Hematopoietic multipotent progenitor cell treated with erythropoietin and hydrocortisone succinate and interleukin-3 and kit ligand, for 15 days (in vitro differentiated cells): Measurements from ENCODE around the gene PGLYRP3.
"Not testable (repeated sequence)": the region's sequence is repeated elsewhere in the genome, so short reads cannot be mapped to it uniquely, and the experiment has no call there.

ENCODE experiments used
- DNase-seq: peaks from one replicate; pipeline ENCODE4 v3.0.0-alpha.2; 2015; ENCODE audit warnings: low spot score

PGLYRP3 gene

GRCh38 chr1:153348511-153349362 lies 36.0 kb upstream of the PGLYRP3 start, which contains the start of gene PGLYRP4:
PGLYRP4 (minus strand) TSS chr1:153348841; CDS start chr1:153347932, 909 bp downstream.
- peak; percentile 6 for DNase-seq

GRCh38 chr1:153347856-153348255 lies 35.1 kb upstream of the PGLYRP3 start:
- DNase-seq, result no peak

GRCh38 chr1:153347049-153347448 lies 34.3 kb upstream of the PGLYRP3 start:
- DNase-seq, result not testable (repeated sequence)

GRCh38 chr1:153346077-153346723 lies 33.4 kb upstream of the PGLYRP3 start:
- no peak for DNase-seq

GRCh38 chr1:153345187-153346076 lies 32.7 kb upstream of the PGLYRP3 start:
- DNase-seq, result no peak

GRCh38 chr1:153344718-153345025 lies 31.9 kb upstream of the PGLYRP3 start:
- DNase-seq, result peak; percentile 16

- peak; percentile 78 for DNase-seq
These were observed 31.3 kb upstream of the PGLYRP3 start for GRCh38 chr1:153343811-153344717.

- DNase-seq, result peak; percentile 6
These were observed 30.4 kb upstream of the PGLYRP3 start for GRCh38 chr1:153343040-153343681.

- peak; percentile 43 for DNase-seq
These were observed 29.4 kb upstream of the PGLYRP3 start for GRCh38 chr1:153342178-153342577.

GRCh38 chr1:153341431-153341934 lies 28.7 kb upstream of the PGLYRP3 start:
- DNase-seq, result no peak

- DNase-seq, result no peak
These were observed 27.6 kb upstream of the PGLYRP3 start for GRCh38 chr1:153340356-153340755.

GRCh38 chr1:153339802-153340201 lies 27.1 kb upstream of the PGLYRP3 start:
- DNase-seq, result no peak

GRCh38 chr1:153337980-153338853 lies 25.5 kb upstream of the PGLYRP3 start:
- DNase-seq, result no peak

- no peak for DNase-seq
These were observed 23.9 kb upstream of the PGLYRP3 start for GRCh38 chr1:153336650-153337049.

GRCh38 chr1:153333902-153334301 lies 21.1 kb upstream of the PGLYRP3 start:
- DNase-seq, result no peak

- no peak for DNase-seq
These were observed 12.2 kb upstream of the PGLYRP3 start for GRCh38 chr1:153324912-153325311.

GRCh38 chr1:153322568-153322967 lies 9.8 kb upstream of the PGLYRP3 start:
- DNase-seq, result no peak

GRCh38 chr1:153318145-153318544 lies 5.4 kb upstream of the PGLYRP3 start:
- DNase-seq, result not testable (repeated sequence)

- not testable (repeated sequence) for DNase-seq
These were observed 3.3 kb upstream of the PGLYRP3 start for GRCh38 chr1:153316013-153316412.

- DNase-seq, result not testable (repeated sequence)
These were observed 1.6 kb upstream of the PGLYRP3 start for GRCh38 chr1:153314388-153314787.
